GM12874 (cell line): ENCODE data around the gene PIH1D1.

ENCODE experiments used
- TF ChIP-seq, protein P1 (sequence below): IDR thresholded peaks from 2 replicates; pipeline ENCODE4 v1.5.1; 2011; ENCODE audit warnings: low read depth, mild to moderate bottlenecking, control low read depth, low read length, moderate library complexity; ENCODE audit not compliant: insufficient read depth

PIH1D1 gene

DNA sequence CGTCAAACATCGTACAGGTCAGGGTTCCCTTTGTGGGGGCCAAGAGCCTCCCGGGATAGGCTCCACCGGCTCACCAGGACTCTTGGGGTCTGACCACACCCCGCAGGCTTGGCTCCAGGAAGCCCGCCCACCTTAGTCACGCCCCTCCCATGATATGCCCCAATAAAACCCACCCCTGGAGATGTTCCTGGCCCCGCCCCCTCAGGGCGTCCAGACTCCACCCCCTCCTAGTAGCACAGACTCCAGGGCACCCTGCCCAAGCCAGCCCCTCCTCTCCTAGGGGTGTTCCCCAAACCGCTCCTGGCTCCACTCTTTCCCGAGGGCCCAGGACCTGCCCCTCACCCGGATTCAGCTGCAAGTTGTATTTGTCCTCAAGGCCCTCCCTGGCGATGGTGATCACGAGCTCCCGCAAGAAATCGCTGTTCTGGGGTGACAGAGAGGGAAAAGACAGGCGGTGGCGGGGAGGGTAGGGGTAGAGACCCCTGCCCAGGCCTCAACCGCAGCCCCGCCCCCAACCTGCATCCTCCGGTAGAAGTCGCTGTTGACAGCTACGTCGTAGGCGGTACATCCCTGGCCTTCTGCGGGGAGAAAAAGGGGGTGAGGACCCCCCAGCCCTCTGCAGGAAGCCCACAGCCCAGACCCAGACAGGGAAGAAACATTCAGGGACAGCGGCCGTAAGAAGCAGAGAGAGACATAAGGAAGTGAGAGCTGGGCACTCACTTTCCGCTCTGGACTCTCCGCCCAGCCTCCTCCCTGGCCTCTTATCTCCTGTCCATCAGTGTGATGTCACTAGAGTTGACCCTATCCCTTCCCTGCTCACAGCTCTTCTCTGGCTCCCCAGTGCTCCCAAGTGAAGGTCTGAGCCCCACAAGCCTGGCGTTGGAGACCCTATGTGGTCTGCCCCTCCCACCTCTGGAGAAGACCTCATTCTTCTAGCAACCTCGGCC, 3.9 kb downstream of the PIH1D1 start:
- TF ChIP-seq, protein P1, sequence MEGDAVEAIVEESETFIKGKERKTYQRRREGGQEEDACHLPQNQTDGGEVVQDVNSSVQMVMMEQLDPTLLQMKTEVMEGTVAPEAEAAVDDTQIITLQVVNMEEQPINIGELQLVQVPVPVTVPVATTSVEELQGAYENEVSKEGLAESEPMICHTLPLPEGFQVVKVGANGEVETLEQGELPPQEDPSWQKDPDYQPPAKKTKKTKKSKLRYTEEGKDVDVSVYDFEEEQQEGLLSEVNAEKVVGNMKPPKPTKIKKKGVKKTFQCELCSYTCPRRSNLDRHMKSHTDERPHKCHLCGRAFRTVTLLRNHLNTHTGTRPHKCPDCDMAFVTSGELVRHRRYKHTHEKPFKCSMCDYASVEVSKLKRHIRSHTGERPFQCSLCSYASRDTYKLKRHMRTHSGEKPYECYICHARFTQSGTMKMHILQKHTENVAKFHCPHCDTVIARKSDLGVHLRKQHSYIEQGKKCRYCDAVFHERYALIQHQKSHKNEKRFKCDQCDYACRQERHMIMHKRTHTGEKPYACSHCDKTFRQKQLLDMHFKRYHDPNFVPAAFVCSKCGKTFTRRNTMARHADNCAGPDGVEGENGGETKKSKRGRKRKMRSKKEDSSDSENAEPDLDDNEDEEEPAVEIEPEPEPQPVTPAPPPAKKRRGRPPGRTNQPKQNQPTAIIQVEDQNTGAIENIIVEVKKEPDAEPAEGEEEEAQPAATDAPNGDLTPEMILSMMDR, result no peak

DNA sequence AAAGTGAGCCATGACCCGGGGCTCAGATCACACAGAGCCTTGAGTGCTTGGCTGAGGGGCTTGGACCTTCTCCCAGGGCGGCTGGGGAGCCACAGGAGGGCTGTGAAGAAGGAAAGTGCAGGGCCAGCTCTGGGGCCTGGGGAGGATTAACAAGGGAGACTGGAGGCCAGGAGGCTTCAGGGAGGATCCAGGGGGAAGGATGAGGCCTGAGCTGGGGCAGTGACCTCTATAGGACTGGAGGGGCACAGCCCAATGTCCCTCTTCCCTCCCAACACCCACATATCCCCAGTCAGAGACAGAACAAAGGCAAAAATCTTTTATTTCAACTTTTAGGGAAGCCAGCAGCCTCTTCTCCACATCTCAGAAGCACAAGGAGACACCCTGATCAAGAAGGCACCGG, 5.6 kb downstream of the PIH1D1 start:
- TF ChIP-seq, protein P1, result no peak

DNA sequence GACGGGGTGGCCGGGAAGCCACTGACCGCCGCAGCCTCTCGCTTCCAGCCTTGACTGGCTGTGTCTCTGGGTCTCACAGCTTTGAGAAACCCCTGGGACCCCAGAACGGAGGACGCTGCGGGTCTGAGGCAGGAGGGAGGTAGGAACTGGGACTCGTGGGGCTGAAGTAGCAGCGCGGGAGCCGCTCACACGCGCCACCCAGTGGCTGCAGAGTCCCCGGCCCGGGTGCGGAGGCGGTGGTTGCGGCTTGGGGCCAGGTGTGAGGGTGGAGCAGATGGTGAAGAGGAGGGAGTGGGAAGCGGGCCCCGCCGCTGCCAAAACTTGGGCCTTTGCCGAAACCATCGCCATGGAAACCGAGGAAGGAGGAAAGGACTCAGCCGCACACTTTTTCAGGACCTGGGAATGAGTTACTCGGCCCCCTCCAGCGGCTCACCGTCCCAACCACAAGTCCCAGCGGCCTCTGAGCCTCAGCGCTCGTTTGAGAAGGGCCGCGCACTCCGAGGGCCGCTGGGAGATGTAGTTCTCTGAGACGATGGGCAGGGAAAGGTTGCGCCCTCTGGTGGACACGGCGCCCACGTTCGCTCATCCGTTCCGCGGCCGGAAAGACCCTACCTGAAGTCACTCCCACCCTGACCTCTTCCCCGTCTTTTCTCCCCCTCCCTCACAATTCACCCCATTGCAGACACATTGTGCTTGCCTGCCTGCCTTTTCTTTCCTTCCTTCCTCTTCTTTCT, 8.1 kb downstream of the PIH1D1 start:
- TF ChIP-seq, protein P1, result peak; percentile 92

DNA sequence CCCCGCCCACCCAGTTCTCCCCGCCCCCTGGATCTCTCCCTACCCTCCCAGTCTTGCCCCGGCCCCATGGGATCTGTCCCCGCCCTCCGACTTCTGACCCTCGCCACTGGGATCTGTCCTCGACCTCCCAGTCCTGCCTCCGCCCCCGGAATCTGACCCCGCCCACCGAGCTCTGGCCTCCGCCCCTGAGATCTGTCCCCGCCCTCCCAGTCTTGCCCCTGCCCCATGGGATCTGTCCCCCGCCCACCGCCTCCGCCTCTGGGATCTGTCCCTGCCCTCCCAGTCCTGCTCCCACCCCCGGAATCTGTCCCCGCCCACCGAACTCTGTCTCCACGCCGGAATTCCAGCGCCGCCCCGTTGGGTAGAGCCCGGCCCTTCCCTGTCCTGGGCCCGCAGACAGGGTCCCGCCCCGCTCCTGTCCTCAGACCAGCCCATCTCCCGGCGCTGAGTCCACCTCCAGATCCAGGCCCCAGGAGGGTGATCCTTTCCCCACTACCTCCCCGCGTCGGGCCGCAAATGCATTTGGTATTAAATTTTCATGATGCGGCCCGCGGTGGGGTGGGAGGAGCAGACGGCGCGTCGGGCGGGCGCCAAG, 8.7 kb downstream of the PIH1D1 start:
- TF ChIP-seq, protein P1, result no peak

DNA sequence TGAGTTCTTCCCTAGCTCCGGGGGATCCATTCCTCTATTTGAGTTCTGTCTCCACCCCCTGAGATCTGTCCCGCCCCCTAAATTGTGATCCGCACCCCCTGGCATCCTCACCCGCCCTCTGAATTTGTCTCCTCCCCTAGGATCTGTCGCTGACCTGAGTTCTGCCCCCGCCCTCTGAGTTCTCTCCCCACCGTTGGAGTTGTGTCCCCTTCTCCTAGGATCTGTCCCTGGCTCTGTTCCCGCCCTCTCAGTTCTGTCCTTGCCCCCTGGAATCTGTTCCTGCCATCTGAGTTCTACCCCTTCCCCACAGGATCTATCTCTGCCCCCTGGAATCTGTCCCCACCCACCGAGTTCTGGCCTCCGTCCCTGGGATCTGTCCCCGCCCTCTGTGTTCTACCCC, 9.3 kb downstream of the PIH1D1 start:
- TF ChIP-seq, protein P1, result no peak

DNA sequence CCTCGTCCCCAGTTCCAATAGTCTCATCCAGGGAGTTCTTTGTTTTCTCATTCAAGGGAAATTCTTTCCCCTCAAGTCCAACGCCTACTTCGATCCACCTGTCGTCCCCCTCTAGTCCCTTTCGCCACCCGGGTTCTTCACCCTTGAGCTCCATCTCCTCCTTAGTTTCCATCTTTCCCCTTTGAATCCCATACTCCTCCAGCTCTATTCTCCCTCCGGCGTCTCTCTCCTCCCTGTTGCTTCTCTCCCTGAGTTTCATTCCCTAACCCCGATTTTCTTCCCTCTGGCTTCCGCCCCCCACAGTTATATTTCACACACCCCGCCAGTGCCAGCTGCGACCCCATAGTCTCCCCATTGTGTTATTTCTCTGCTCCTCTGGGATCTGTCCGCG, 9.7 kb downstream of the PIH1D1 start:
- TF ChIP-seq, protein P1, result no peak
